GM13977 (cell line): ENCODE measurements around the gene FBLN2.

Source experiments
- DNase-seq: peaks from one replicate; pipeline ENCODE4 v3.0.0; 2012; ENCODE audit warnings: low spot score
- CTCF ChIP-seq: IDR thresholded peaks from 2 replicates; pipeline ENCODE4 v1.5.1; 2012; ENCODE audit warnings: mild to moderate bottlenecking, control low read depth; ENCODE audit not compliant: insufficient read depth; ENCODE audit errors: extremely low read depth, missing control alignments
- in situ Hi-C: fragments of 300-500 bp; cut with MboI; formaldehyde crosslinking; loops from one replicate; pipeline ENCODE4 v1.12.0; 2022; ENCODE audit warnings: low sequenced_read_pairs, low pct_unique_long_range_greater_than_20kb, mixed read lengths, inconsistent platforms; ENCODE audit not compliant: unreplicated experiment

Gene FBLN2

GRCh38 chr3:13629644-13630043 lies 80.7 kb downstream of the FBLN2 start:
- in situ Hi-C loops: no loop called here
- no peak for TF ChIP-seq CTCF
- no peak for DNase-seq

GRCh38 chr3:13631256-13631655 lies 82.3 kb downstream of the FBLN2 start:
- in situ Hi-C loops: no loop called here
- TF ChIP-seq CTCF: no peak
- no peak for DNase-seq

GRCh38 chr3:13633176-13633575 lies 84.3 kb downstream of the FBLN2 start:
- no peak for TF ChIP-seq CTCF
- in situ Hi-C loops: no loop called here
- no peak for DNase-seq

- in situ Hi-C loops: no loop called here
- DNase-seq: no peak
- TF ChIP-seq CTCF: no peak
Measured at GRCh38 chr3:13634151-13634550, 85.2 kb downstream of the FBLN2 start.

- no peak for TF ChIP-seq CTCF
- in situ Hi-C loops: no loop called here
- no peak for DNase-seq
Measured at GRCh38 chr3:13634615-13635014, 85.7 kb downstream of the FBLN2 start.

- no peak for TF ChIP-seq CTCF
- DNase-seq: no peak
- in situ Hi-C loops: no loop called here
Measured at GRCh38 chr3:13636186-13636585, 87.3 kb downstream of the FBLN2 start.

GRCh38 chr3:13636874-13637273 lies 87.9 kb downstream of the FBLN2 start:
- in situ Hi-C loops: no loop called here
- DNase-seq: no peak
- no peak for TF ChIP-seq CTCF
